K562 (cell line): Measurements from ENCODE around the gene ZNF48. TPM values are rescaled to one million over a fixed set of nuclear protein-coding genes. Genes with fewer than 3 reads are reported as not detected.

Experiments
- BACH1 ChIP-seq: fragments of 200-800 bp; sonication (Bioruptor generic); IDR thresholded peaks from 2 replicates; pipeline ENCODE4 v1.6.1; 2016; ENCODE audit warnings: missing genetic modification characterization, missing compliant biosample characterization
- FOS ChIP-seq: IDR thresholded peaks from 3 replicates; pipeline ENCODE4 v1.6.1; 2011; ENCODE audit not compliant: insufficient read length; ENCODE audit errors: extremely low read depth
- FOXJ3 ChIP-seq: sonication (generic); formaldehyde crosslinking; IDR thresholded peaks from 2 replicates; pipeline ENCODE4 v1.4.0; 2020; ENCODE audit warnings: mild to moderate bottlenecking, missing genetic modification reagents
- HMG20A ChIP-seq: fragments of 450-650 bp; formaldehyde crosslinking; conservative IDR thresholded peaks from 2 replicates; pipeline ENCODE4 v1.4.0; 2020; ENCODE audit warnings: mild to moderate bottlenecking, mixed read lengths
- KAT7 ChIP-seq: sonication (generic); formaldehyde crosslinking; IDR thresholded peaks from 2 replicates; pipeline ENCODE4 v1.8.0; 2022; ENCODE audit warnings: missing genetic modification reagents, mild to moderate bottlenecking, borderline replicate concordance
- MIER1 ChIP-seq: fragments of 450-650 bp; IDR thresholded peaks from 2 replicates; pipeline ENCODE4 v1.6.1; 2016; ENCODE audit warnings: antibody characterized with exemption, mild to moderate bottlenecking, low read depth
- NFE2 ChIP-seq: IDR thresholded peaks from 2 replicates; pipeline ENCODE4 v1.6.1; 2014; ENCODE audit warnings: antibody characterized with exemption, low read depth
- NRF1 ChIP-seq, 2 experiments: fragments of 450-650 bp; IDR thresholded peaks in 1 of 2; conservative IDR thresholded peaks in 1 of 2; 2 replicates each; pipeline ENCODE4 v1.6.1; 2014; ENCODE audit warnings: mild to moderate bottlenecking in 2 of 2
- RBM39 ChIP-seq: fragments of 200-400 bp; formaldehyde crosslinking; optimal IDR thresholded peaks from 2 replicates; pipeline ENCODE3; 2018; ENCODE audit warnings: low read depth, low read length
- RFX5 ChIP-seq: IDR thresholded peaks from 2 replicates; pipeline ENCODE4 v1.6.1; 2011; ENCODE audit warnings: low read depth, mild to moderate bottlenecking, improper control_type of control experiment, low read length
- SETDB1 ChIP-seq: IDR thresholded peaks from one replicate; pipeline ENCODE4 v1.6.1; 2012; ENCODE audit warnings: low read length, control low read depth, inconsistent platforms
- TARDBP ChIP-seq: fragments of 450-650 bp; IDR thresholded peaks from 2 replicates; pipeline ENCODE4 v1.6.1; 2016
- TGIF2 ChIP-seq: sonication (generic); formaldehyde crosslinking; IDR thresholded peaks from 2 replicates; pipeline ENCODE4 v1.8.1; 2022; ENCODE audit warnings: mild to moderate bottlenecking, missing genetic modification reagents, moderate library complexity
- ZNF699 ChIP-seq: fragments of 250-450 bp; sonication (Bioruptor Pico); IDR thresholded peaks from 2 replicates; pipeline ENCODE4 v1.8.0; 2021; ENCODE audit warnings: mild to moderate bottlenecking, moderate library complexity; ENCODE audit not compliant: insufficient replicate concordance
- polyA plus RNA-seq, 8 experiments: library from polyadenylated mRNA; depleted of rRNA in 4 of 8; stranded (reverse) in 5 of 8; unstranded in 3 of 8; fragments of >200 nt; fragmentation: Nextera tagmentation in 2 of 8; fragmentation: Illumina TruSeq in 1 of 8; extraction: Ambion mirVana in 2 of 8; extraction: Trizol in 1 of 8; gene quantifications; 2 replicates each; pipeline versions ENCODE4 v1.2.1 to v1.2.3, GENCODE V29; 2011 to 2014; ENCODE audit warnings: inconsistent platforms in 1 of 8, missing spikeins in 1 of 8
- total RNA-seq, 7 experiments: library from RNA; depleted of rRNA in 6 of 7; stranded (reverse); fragments of >200 nt in 6 of 7; fragmentation: Illumina TruSeq in 2 of 7; extraction: Trizol in 2 of 7; gene quantifications; 2 replicates each; pipeline versions ENCODE4 v1.2.1 to v1.2.3, GENCODE V29; 2011 to 2021; ENCODE audit warnings: low replicate concordance in 1 of 7
- TF ChIP-seq, protein P1 (sequence below): sonication (generic); formaldehyde crosslinking; IDR thresholded peaks from 2 replicates; pipeline ENCODE4 v1.8.0; 2022; ENCODE audit warnings: missing genetic modification reagents, mild to moderate bottlenecking, moderate library complexity, borderline replicate concordance
- TF ChIP-seq, protein P2 (sequence below): fragments of 250-450 bp; sonication (Bioruptor Pico); IDR thresholded peaks from 2 replicates; pipeline ENCODE4 v1.4.0; 2020
- TF ChIP-seq, protein P3 (sequence below): fragments of 250-450 bp; sonication (Bioruptor Pico); IDR thresholded peaks from 2 replicates; pipeline ENCODE4 v1.5.0; 2021
- TF ChIP-seq, protein P4 (sequence below): fragments of 250-450 bp; sonication (Bioruptor Pico); IDR thresholded peaks from 2 replicates; pipeline ENCODE4 v1.5.0; 2021; ENCODE audit warnings: mild to moderate bottlenecking, moderate library complexity

ZNF48 gene
- total and polyA plus RNA-seq, 9 of the 15 experiments (the other 6 are each of a cell fraction or from before 2014, with no cell fraction given): 0.38 to 11.6 (median 4.7) TPM

DNA sequence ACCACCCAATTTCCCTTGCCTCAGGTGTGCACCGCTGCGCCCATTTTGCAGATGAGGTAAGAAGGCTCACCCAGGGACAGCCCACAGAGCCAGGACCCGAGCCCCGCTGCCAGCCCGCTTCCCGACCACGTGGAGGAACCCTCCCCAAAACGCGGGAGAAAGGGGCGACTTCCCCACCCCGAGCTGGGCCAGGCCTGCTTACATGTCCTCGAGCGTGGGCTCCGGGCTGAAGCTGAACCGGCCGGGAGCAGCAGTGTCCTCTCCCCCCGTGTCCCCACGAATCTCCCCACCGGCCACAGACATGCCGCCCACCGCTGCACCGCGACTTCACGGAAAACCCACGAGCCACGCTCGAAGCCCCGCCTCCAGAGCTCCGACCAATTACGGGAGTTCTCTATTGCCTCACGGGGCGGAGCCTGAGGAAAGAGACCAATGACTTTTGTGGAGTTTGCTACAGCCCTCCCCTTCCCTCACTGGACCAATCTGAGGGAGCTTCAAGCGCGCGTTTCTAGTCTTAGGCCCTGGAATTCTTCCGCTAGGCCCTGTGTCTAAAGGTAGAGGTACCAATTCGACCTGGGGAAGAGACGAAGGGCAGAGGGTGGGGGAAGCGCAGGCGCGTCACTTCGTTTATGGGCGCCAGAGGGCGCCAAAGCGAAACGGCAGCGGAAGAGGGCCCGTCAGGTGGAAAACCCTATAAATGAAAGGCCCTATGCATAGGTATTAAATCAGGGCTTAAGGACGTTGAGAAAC lies 34.6 kb downstream of the ZNF48 start, which contains the start of gene DCTPP1 (continued):
- TF ChIP-seq, protein P1, sequence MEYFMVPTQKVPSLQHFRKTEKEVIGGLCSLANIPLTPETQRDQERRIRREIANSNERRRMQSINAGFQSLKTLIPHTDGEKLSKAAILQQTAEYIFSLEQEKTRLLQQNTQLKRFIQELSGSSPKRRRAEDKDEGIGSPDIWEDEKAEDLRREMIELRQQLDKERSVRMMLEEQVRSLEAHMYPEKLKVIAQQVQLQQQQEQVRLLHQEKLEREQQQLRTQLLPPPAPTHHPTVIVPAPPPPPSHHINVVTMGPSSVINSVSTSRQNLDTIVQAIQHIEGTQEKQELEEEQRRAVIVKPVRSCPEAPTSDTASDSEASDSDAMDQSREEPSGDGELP: peak; percentile 74; the same call in 1 of the 2 replicates
- no peak for TF ChIP-seq NFE2
- no peak for TF ChIP-seq RFX5
- TF ChIP-seq FOS: peak; percentile 83
- TF ChIP-seq TGIF2: no peak
- no peak for TF ChIP-seq BACH1 (tag)
- no peak for TF ChIP-seq FOXJ3 (CRISPR knock-in tag)
- TF ChIP-seq SETDB1: no peak
- peak; percentile 89 to 91 for TF ChIP-seq NRF1 (conservative IDR thresholded peaks at IDR 0.05 in 1 of 2, IDR thresholded peaks at IDR 0.05 in 1 of 2)
- TF ChIP-seq, protein P2, sequence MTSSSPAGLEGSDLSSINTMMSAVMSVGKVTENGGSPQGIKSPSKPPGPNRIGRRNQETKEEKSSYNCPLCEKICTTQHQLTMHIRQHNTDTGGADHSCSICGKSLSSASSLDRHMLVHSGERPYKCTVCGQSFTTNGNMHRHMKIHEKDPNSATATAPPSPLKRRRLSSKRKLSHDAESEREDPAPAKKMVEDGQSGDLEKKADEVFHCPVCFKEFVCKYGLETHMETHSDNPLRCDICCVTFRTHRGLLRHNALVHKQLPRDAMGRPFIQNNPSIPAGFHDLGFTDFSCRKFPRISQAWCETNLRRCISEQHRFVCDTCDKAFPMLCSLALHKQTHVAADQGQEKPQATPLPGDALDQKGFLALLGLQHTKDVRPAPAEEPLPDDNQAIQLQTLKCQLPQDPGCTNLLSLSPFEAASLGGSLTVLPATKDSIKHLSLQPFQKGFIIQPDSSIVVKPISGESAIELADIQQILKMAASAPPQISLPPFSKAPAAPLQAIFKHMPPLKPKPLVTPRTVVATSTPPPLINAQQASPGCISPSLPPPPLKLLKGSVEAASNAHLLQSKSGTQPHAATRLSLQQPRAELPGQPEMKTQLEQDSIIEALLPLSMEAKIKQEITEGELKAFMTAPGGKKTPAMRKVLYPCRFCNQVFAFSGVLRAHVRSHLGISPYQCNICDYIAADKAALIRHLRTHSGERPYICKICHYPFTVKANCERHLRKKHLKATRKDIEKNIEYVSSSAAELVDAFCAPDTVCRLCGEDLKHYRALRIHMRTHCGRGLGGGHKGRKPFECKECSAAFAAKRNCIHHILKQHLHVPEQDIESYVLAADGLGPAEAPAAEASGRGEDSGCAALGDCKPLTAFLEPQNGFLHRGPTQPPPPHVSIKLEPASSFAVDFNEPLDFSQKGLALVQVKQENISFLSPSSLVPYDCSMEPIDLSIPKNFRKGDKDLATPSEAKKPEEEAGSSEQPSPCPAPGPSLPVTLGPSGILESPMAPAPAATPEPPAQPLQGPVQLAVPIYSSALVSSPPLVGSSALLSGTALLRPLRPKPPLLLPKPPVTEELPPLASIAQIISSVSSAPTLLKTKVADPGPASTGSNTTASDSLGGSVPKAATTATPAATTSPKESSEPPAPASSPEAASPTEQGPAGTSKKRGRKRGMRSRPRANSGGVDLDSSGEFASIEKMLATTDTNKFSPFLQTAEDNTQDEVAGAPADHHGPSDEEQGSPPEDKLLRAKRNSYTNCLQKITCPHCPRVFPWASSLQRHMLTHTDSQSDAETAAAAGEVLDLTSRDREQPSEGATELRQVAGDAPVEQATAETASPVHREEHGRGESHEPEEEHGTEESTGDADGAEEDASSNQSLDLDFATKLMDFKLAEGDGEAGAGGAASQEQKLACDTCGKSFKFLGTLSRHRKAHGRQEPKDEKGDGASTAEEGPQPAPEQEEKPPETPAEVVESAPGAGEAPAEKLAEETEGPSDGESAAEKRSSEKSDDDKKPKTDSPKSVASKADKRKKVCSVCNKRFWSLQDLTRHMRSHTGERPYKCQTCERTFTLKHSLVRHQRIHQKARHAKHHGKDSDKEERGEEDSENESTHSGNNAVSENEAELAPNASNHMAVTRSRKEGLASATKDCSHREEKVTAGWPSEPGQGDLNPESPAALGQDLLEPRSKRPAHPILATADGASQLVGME (CRISPR knock-in tag): no peak
- TF ChIP-seq, protein P3, sequence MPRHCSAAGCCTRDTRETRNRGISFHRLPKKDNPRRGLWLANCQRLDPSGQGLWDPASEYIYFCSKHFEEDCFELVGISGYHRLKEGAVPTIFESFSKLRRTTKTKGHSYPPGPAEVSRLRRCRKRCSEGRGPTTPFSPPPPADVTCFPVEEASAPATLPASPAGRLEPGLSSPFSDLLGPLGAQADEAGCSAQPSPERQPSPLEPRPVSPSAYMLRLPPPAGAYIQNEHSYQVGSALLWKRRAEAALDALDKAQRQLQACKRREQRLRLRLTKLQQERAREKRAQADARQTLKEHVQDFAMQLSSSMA (CRISPR knock-in tag): no peak
- no peak for TF ChIP-seq ZNF699 (CRISPR knock-in tag)
- TF ChIP-seq RBM39: no peak
- no peak for TF ChIP-seq MIER1
- TF ChIP-seq HMG20A (CRISPR knock-in tag): no peak
- TF ChIP-seq, protein P4, sequence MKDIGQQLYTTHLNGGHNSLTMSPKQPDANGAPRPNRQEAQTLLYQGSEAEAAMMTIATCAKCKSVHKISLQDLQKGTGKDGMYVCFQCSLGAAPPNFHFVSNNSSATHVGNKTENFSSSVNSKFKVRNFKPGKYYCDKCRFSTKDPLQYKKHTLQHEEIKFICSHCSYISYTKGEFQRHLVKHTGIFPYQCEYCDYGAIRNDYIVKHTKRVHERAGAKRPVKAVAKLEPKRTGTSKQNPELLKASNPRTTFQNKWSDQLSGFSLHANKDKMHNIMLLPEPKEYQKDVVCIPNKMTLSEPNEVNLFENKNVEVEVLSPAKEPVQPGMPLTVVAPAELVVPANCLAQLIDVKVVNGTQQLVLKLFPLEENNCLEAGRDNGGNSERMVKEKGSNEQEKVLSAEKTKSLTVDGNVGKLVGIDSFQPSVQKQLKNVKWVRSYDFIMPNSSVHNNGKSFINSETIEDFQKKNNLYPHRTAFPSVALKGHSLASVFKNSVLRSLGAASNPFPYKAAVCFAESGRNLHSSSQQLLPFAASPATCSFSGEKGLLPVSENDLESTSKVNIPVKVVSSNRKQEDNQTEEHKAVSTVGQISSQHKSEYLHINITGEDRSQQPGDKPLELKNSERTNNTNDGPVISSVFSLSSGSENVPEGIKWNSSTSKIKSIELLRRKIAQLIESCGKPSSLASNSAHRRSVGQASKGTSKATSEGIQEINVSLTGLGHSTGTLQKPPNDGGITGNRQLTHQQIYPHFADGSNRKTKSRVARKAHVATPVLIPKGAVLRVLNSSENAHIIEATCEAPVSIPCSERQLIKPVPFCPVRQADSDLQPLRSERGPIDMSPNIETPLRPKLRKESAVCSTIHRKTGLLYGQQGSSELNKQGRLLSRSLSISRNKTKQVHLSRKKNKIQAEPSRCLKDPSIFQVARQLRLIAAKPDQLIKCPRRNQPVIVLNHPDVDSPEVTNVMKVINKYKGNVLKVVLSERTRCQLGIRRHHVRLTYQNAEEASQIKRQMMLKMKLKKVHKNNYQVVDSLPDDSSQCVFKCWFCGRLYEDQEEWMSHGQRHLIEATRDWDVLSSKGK (CRISPR knock-in tag): no peak
- TF ChIP-seq TARDBP: no peak
- peak; percentile 53 for TF ChIP-seq KAT7
